GM12801 (cell line): ENCODE measurements around the gene LMOD3.

Experiments used
- CTCF ChIP-seq: IDR thresholded peaks from one replicate; pipeline ENCODE4 v1.5.1; 2011; ENCODE audit warnings: control low read depth; ENCODE audit not compliant: insufficient read length; ENCODE audit errors: extremely low read depth

Gene LMOD3

DNA sequence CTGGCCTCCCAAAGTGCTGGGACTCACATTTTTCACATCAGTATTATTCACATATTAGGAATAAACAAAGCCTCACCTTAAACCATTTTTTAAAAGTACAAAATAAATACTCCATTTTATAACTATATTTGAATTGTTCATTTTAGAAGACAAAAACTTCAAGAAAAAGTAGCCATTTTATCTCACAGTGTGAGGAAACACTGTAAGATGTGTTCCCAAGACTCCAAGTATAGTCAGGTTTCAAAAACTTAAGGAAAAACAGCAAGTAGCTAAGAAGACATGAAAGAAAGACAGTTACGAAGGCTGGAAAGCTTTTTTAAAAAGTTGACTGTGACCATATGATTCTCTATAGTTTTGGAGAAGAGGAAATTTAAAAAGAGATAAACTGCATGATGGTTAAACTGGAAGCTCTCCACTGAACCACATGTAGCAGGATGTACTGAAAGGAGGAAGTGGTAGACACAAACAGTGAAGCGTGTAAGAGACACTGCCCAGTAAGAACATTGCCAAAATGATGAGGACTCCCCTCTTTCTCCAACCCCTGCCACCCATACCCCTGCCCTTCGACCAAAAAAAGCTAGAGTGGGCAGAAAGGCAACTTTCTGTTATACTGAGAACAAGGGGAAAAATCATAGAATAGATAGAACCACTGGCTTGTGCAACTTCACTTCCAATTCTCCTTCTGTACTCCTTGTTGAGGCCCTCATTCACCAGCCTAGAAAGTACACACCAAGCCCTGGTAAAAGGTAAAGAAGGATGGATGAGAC, 64.0 kb downstream of the LMOD3 start:
- no peak for TF ChIP-seq CTCF
